ENCODE measurements around the gene IL15RA. TPM values are rescaled to one million over a fixed set of nuclear protein-coding genes. Genes with fewer than 3 reads are reported as not detected.

IL15RA gene
- total RNA-seq, 2 donors from 2014 or later, result 9.6 to 30.5 TPM

DNA sequence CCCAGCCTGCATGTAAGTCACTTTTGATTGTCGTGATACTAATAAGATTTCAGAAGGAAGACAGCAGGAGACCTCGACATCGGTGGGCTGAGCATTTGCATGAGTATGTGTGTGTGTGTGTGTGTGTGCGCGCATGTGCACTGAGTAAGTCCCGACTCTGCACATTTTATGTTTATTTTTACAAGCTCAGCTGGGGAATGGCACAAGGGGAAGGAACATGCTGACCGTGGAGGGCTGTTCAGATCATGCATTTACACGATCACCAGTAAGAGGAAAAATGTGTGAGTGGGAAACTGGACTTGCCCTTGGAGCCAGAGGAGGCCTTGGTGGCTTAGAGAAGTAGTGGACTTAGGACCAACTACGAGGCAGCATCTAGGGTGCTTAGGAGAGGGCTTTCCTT is 43.5 kb upstream of the IL15RA start:
- Histone ChIP-seq H3K36me3 (no peaks in the 10 kb centered on the region), H3K4me1 (no peaks in the 10 kb centered on the region), H3K27me3 (no peaks in the 10 kb centered on the region), H3K27ac (no peak overlapping the region), H3K4me3 (no peak overlapping the region), H3K9me3 (no peaks in the 10 kb centered on the region)
- no peak for DNase-seq (ENCODE audit: low spot score)
- TF ChIP-seq CTCF (IDR thresholded peaks at IDR 0.05), result no peak

DNA sequence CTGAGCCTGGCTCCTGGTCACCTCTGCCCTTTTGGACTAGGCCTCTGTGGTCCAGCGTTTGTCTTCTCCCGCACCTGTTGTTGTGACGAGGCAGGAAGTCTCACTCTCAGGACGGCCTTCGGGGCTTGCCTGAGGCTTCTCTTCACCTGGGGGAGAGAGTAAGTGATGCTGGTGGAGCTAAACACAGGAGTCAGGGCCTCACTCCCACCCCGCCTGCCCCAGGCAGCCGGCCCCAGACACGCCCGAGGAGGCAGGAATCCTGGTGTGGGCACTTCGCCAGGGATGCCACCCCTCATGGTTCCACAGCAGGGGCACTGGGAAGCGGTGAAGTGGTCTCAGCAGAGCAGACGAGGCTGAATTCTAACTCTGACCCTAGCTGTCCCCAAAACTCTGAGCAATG is 42.5 kb upstream of the IL15RA start:
- Histone ChIP-seq H3K9me3 (no peaks in the 10 kb centered on the region), H3K4me1 (no peaks in the 10 kb centered on the region), H3K4me3 (no peak overlapping the region), H3K36me3 (no peaks in the 10 kb centered on the region), H3K27me3 (no peaks in the 10 kb centered on the region), H3K27ac (no peak overlapping the region)
- DNase-seq (ENCODE audit: low spot score), result no peak
- TF ChIP-seq CTCF (IDR thresholded peaks at IDR 0.05), result no peak

GRCh38 chr10:6019010-6019782 is 41.9 kb upstream of the IL15RA start:
- no peak for DNase-seq (ENCODE audit: low spot score)
- H3K27me3 ChIP-seq, result no peaks in the 10 kb centered on the region
- H3K4me1 ChIP-seq, result no peaks in the 10 kb centered on the region
- TF ChIP-seq CTCF (IDR thresholded peaks at IDR 0.05), result no peak
- H3K9me3 ChIP-seq, result no peaks in the 10 kb centered on the region
- no peak overlapping the region for H3K4me3 ChIP-seq
- H3K36me3 ChIP-seq, result no peaks in the 10 kb centered on the region
- no peak overlapping the region for H3K27ac ChIP-seq

- H3K4me1 ChIP-seq, result no peaks in the 10 kb centered on the region
- no peak for DNase-seq (ENCODE audit: low spot score)
- no peak overlapping the region for H3K4me3 ChIP-seq
- H3K27me3 ChIP-seq, result no peaks in the 10 kb centered on the region
- peak overlapping the region in 1 of 2 donors; percentile 38 for H3K27ac ChIP-seq
- no peaks in the 10 kb centered on the region for H3K36me3 ChIP-seq
- no peaks in the 10 kb centered on the region for H3K9me3 ChIP-seq
- no peak for TF ChIP-seq CTCF (IDR thresholded peaks at IDR 0.05)
Observed at GRCh38 chr10:6018422-6018821, 41.1 kb upstream of the IL15RA start.

DNA sequence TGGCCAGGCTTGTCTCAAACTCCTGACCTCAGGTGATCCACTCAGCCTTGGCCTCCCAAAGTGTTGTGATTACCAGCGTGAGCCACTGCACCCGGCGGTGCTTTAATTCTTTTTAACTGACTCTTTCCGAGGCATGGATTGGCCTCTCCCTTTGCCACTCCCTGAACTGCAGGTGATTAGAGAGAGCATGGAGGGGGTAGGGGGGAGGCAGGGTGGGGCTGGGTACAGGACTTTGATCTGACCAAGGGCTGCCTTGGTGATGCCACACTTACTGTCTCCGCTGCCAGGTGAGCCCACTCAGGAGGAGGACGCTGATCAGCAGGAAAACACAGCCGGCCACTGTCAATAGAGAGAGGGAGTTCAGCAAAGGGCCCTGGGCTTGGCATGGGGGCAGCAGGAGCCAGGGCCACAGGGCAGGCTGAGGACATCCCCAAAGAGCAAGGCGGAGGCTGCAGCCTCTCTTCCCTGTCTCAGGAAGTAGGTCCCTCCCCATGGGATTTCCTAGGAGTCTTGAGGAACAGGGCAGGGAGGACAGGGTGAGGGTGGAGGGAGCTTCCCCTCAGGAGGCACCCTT is 40.5 kb upstream of the IL15RA start:
- Histone ChIP-seq H3K27ac (peak overlapping the region in 1 of 2 donors; percentile 38), H3K36me3 (no peaks in the 10 kb centered on the region)
- no peak for TF ChIP-seq CTCF (IDR thresholded peaks at IDR 0.05)

More for the DNA sequence above, 40.5 kb upstream of the IL15RA start:
- no peaks in the 10 kb centered on the region for H3K9me3 ChIP-seq
- no peaks in the 10 kb centered on the region for H3K27me3 ChIP-seq
- DNase-seq (ENCODE audit: low spot score), result no peak
- no peaks in the 10 kb centered on the region for H3K4me1 ChIP-seq
- no peak overlapping the region for H3K4me3 ChIP-seq
